IMR-90 (cell line): Measurements from ENCODE around the gene ZBTB25. TPM values are rescaled to one million over a fixed set of nuclear protein-coding genes. Genes with fewer than 3 reads are reported as not detected.
A peak's percentile ranks its signal among the peaks of the same experiment; 100 is the strongest.

Experiments used
- ATAC-seq: fragments of 200-7000 bp; cut with Tn5 transposase; 2 replicates; pipeline ENCODE4 v1.9.1; 2020; ENCODE audit warnings: low read depth, mild to moderate bottlenecking, moderate library complexity
- BruUV-seq: library from RNA; stranded (reverse); fragments of 400-500 nt; replicated peaks from 2 replicates; lab custom pipeline; 2021; lab: Mats Ljungman, UMichigan
- CTCF ChIA-PET: fragments of 300-600 bp; formaldehyde crosslinking; extraction: SDS; loops from one replicate; lab custom pipeline; 2021; ENCODE audit warnings: antibody characterized with exemption; lab: Yijun Ruan, JAX
- POLR2A ChIA-PET: fragments of 300-600 bp; sonication (Branson Sonifier 250); formaldehyde crosslinking; loops from one replicate; lab custom pipeline; 2022; ENCODE audit warnings: antibody characterized with exemption; ENCODE audit not compliant: unreplicated experiment; lab: Charles Lee
- DNase-seq: peaks from one replicate; pipeline ENCODE4 v3.0.0; 2013
- H2AFZ ChIP-seq: replicated peaks from 2 replicates; pipeline ENCODE3; 2013; ENCODE audit warnings: low read length, mild to moderate bottlenecking; ENCODE audit not compliant: poor library complexity
- H2AK5ac ChIP-seq: 2 replicates; pipeline ENCODE4 v1.6.1; 2013; ENCODE audit warnings: low read depth, low read length, inconsistent platforms
- H2AK9ac ChIP-seq: replicated peaks from 2 replicates; pipeline ENCODE3; 2013; ENCODE audit warnings: mild to moderate bottlenecking, low read depth, low read length, moderate library complexity; ENCODE audit not compliant: poor library complexity
- H2BK120ac ChIP-seq: 2 replicates; pipeline ENCODE4 v1.6.1; 2013; ENCODE audit warnings: low read depth, low read length, inconsistent platforms
- H2BK15ac ChIP-seq: 3 replicates; pipeline ENCODE4 v1.6.1; 2013; ENCODE audit warnings: low read depth, low read length, inconsistent platforms
- H2BK20ac ChIP-seq: 2 replicates; pipeline ENCODE4 v1.6.1; 2013; ENCODE audit warnings: low read depth, mild to moderate bottlenecking, inconsistent platforms, low read length, moderate library complexity
- H2BK5ac ChIP-seq: 2 replicates; pipeline ENCODE4 v1.6.1; 2013; ENCODE audit warnings: mild to moderate bottlenecking, low read depth, low read length, inconsistent platforms; ENCODE audit not compliant: poor library complexity, severe bottlenecking
- H3K14ac ChIP-seq: replicated peaks from 2 replicates; pipeline ENCODE4 v1.6.1; 2013; ENCODE audit warnings: low read depth, low read length, inconsistent platforms
- H3K18ac ChIP-seq: 2 replicates; pipeline ENCODE4 v1.6.1; 2013; ENCODE audit warnings: low read depth, low read length, control low read depth
- H3K23ac ChIP-seq: 2 replicates; pipeline ENCODE4 v1.6.1; 2013; ENCODE audit warnings: low read depth, low read length, inconsistent platforms
- H3K27ac ChIP-seq: 2 replicates; pipeline ENCODE4 v1.5.1; 2013; ENCODE audit warnings: mild to moderate bottlenecking, control low read depth, low read length; ENCODE audit not compliant: insufficient read depth
- H3K27me3 ChIP-seq: 2 replicates; pipeline ENCODE4 v1.6.1; 2013; ENCODE audit warnings: low read length; ENCODE audit not compliant: control insufficient read depth, insufficient read depth
- H3K36me3 ChIP-seq: 2 replicates; pipeline ENCODE4 v1.6.1; 2013; ENCODE audit warnings: low read length, mixed read lengths; ENCODE audit not compliant: control insufficient read depth, insufficient read depth
- H3K4ac ChIP-seq: 2 replicates; pipeline ENCODE4 v1.6.1; 2013; ENCODE audit warnings: low read depth, low read length, inconsistent platforms
- H3K4me1 ChIP-seq: 2 replicates; pipeline ENCODE4 v1.6.1; 2013; ENCODE audit warnings: low read length, mixed read lengths; ENCODE audit not compliant: control insufficient read depth, insufficient read depth
- H3K4me2 ChIP-seq: 2 replicates; pipeline ENCODE4 v1.6.1; 2013; ENCODE audit warnings: low read depth, mild to moderate bottlenecking, control low read depth, low read length, moderate library complexity
- H3K4me3 ChIP-seq: 2 replicates; pipeline ENCODE4 v1.5.1; 2013; ENCODE audit warnings: low read depth, mild to moderate bottlenecking, control low read depth, low read length, moderate library complexity; ENCODE audit not compliant: insufficient read depth
- H3K56ac ChIP-seq: 2 replicates; pipeline ENCODE4 v1.6.1; 2013; ENCODE audit warnings: low read length, inconsistent platforms; ENCODE audit not compliant: insufficient read depth; ENCODE audit errors: extremely low read depth
- H3K79me1 ChIP-seq, 2 experiments: 2 replicates each; pipeline ENCODE4 v1.6.1; 2013; ENCODE audit warnings: low read length in 2 of 2, inconsistent platforms in 1 of 2, low read depth in 1 of 2
- H3K9ac ChIP-seq: 2 replicates; pipeline ENCODE4 v1.6.1; 2013; ENCODE audit warnings: low read depth, low read length, control low read depth
- H3K9me1 ChIP-seq: 2 replicates; pipeline ENCODE4 v1.6.1; 2013; ENCODE audit warnings: low read length, inconsistent platforms; ENCODE audit not compliant: insufficient read depth
- H3K9me3 ChIP-seq: 2 replicates; pipeline ENCODE4 v1.6.1; 2013; ENCODE audit warnings: low read length; ENCODE audit not compliant: control insufficient read depth, insufficient read depth
- H4K20me1 ChIP-seq: 2 replicates; pipeline ENCODE4 v1.6.1; 2013; ENCODE audit warnings: low read length, inconsistent platforms; ENCODE audit not compliant: insufficient read depth
- H4K5ac ChIP-seq: 2 replicates; pipeline ENCODE4 v1.6.1; 2013; ENCODE audit warnings: mild to moderate bottlenecking, low read depth, low read length, control low read depth
- H4K8ac ChIP-seq, 2 experiments: 2 replicates each; pipeline ENCODE4 v1.6.1; 2013; ENCODE audit warnings: low read depth in 2 of 2, low read length in 2 of 2, control low read depth in 1 of 2, inconsistent platforms in 1 of 2
- H4K91ac ChIP-seq: 2 replicates; pipeline ENCODE4 v1.6.1; 2013; ENCODE audit warnings: low read depth, low read length, inconsistent platforms; ENCODE audit not compliant: insufficient read depth
- CEBPB ChIP-seq: IDR thresholded peaks from 2 replicates; pipeline ENCODE4 v1.6.1; 2012; ENCODE audit warnings: low read depth, low read length, improper control_type of control experiment
- SMC3 ChIP-seq: fragments of 150-350 bp; IDR thresholded peaks from 2 replicates; pipeline ENCODE4 v1.6.1; 2016; ENCODE audit warnings: low read depth, mild to moderate bottlenecking, antibody characterized with exemption, low read length, moderate library complexity
- WGBS, 2 experiments: methylation state at CpG; one replicate each; pipeline versions ENCODE4 v1.1.5 to v1.1.7; 2013; ENCODE audit warnings: missing lambda C conversion rate in 2 of 2; ENCODE audit not compliant: insufficient read length in 1 of 2; ENCODE audit errors: extremely low coverage in 2 of 2; 5-methylcytosine and 5-hydroxymethylcytosine counted together
- dilution Hi-C: fragments of 300-500 bp; cut with HindIII; formaldehyde crosslinking; loops from one replicate; pipeline ENCODE4 v1.14.3; 2018; ENCODE audit warnings: low sequenced_read_pairs; ENCODE audit not compliant: unreplicated experiment
- in situ Hi-C: fragments of 300-500 bp; cut with MboI; formaldehyde crosslinking; loops from 3 replicates; pipeline ENCODE4 v1.14.3; 2019; ENCODE audit warnings: low sequenced_read_pairs, inconsistent platforms, mixed read lengths
- intact Hi-C: fragments of 100-400 bp; cut with micrococcal nuclease; formaldehyde crosslinking; loops from 2 replicates; pipeline ENCODE4 v1.10.0; 2022
- polyA plus RNA-seq, 3 experiments: library from polyadenylated mRNA; depleted of rRNA; stranded (reverse); fragments of >200 nt; gene quantifications; 2 replicates each; pipeline ENCODE4 v1.2.3, GENCODE V29; 2012; ENCODE audit warnings: low replicate concordance in 1 of 3
- total RNA-seq: library from RNA; depleted of rRNA; stranded (reverse); fragments of >200 nt; gene quantifications from 2 replicates; pipeline ENCODE4 v1.2.3, GENCODE V29; 2012

Gene ZBTB25
- total and polyA plus RNA-seq, 2 of the 4 experiments (the other 2 are of a cell fraction), result 4.4 to 6.6 TPM

- no peak overlapping the region for H4K91ac ChIP-seq
- CTCF ChIA-PET, result interaction anchor here (1.4 kb wide), 1 partner anchor 18 kb away, joined by 3 read pairs; no protein-coding TSS in a partner anchor
Observed at GRCh38 chr14:64459405-64460136, 44.1 kb downstream of the ZBTB25 start.

More at GRCh38 chr14:64459405-64460136, 44.1 kb downstream of the ZBTB25 start:
- H2BK20ac ChIP-seq, result no peak overlapping the region
- no peak overlapping the region for H2AK9ac ChIP-seq
- no peak overlapping the region for H2AFZ ChIP-seq
- peaks cover 4% of the 10 kb centered on the region for H3K36me3 ChIP-seq
- H3K9ac ChIP-seq, result no peak overlapping the region
- peaks cover 7% of the 10 kb centered on the region for H3K9me1 ChIP-seq
- no peak overlapping the region for H4K8ac ChIP-seq
- no peak overlapping the region for H3K23ac ChIP-seq
- WGBS, 2 experiments, result no CpG with 5 or more reads among the region's 4 CpGs
- no peak overlapping the region for H3K56ac ChIP-seq
- H3K79me1 ChIP-seq, result no peaks in the 10 kb centered on the region
- dilution Hi-C loops, result no loop called here
- in situ Hi-C loops, result no loop called here
- DNase-seq (no peak), ATAC-seq (no peak)
- H2AK5ac ChIP-seq, result no peak overlapping the region
- no peak overlapping the region for H2BK15ac ChIP-seq
- no peaks in the 10 kb centered on the region for H4K20me1 ChIP-seq
- no peak overlapping the region for H3K4me3 ChIP-seq
- intact Hi-C loops, result no loop called here
- H2BK5ac ChIP-seq, result no peak overlapping the region
- POLR2A ChIA-PET, result no interaction called here
- H3K27me3 ChIP-seq, result no peaks in the 10 kb centered on the region
- H3K27ac ChIP-seq, result no peak overlapping the region
- H3K14ac ChIP-seq, result no peak overlapping the region
- H4K5ac ChIP-seq, result no peak overlapping the region
- 0 out of 2 replicates have a peak, but pooled peaks cover 1% of the 10 kb centered on the region for H3K4me1 ChIP-seq
- no peak overlapping the region for H3K18ac ChIP-seq
- no peak for TF ChIP-seq SMC3
- peak; percentile 41 for TF ChIP-seq CEBPB
- H3K4ac ChIP-seq, result no peak overlapping the region
- no peaks in the 10 kb centered on the region for H3K9me3 ChIP-seq
- no peak overlapping the region for H2BK120ac ChIP-seq
- BruUV-seq, result no TSS peak
- H3K4me2 ChIP-seq, result no peak overlapping the region
